GM18511 (cell line): ENCODE results near the gene PRR33.

Experiments
- ATAC-seq: cut with Tn5 transposase; IDR thresholded peaks from one replicate; pipeline ENCODE4 v1.9.1; 2021; ENCODE audit warnings: mild to moderate bottlenecking, moderate library complexity; ENCODE audit not compliant: unreplicated experiment

PRR33 gene

GRCh38 chr11:1864831-1865665 is 26.6 kb downstream of the PRR33 start:
- no peak for ATAC-seq

GRCh38 chr11:1864231-1864630 is 27.5 kb downstream of the PRR33 start:
- ATAC-seq = no peak

- no peak for ATAC-seq
These were observed 28.1 kb downstream of the PRR33 start for GRCh38 chr11:1863352-1864216.

GRCh38 chr11:1862588-1863351 is 28.9 kb downstream of the PRR33 start:
- no peak for ATAC-seq

- ATAC-seq = no peak
These were observed 30.0 kb downstream of the PRR33 start for GRCh38 chr11:1861435-1862411.

GRCh38 chr11:1860108-1860507 is 31.6 kb downstream of the PRR33 start:
- ATAC-seq = no peak

- no peak for ATAC-seq
These were observed 32.7 kb downstream of the PRR33 start for GRCh38 chr11:1859004-1859403.

GRCh38 chr11:1858576-1858975 is 33.1 kb downstream of the PRR33 start:
- ATAC-seq = no peak

GRCh38 chr11:1858154-1858553 is 33.5 kb downstream of the PRR33 start:
- ATAC-seq = no peak

GRCh38 chr11:1857064-1857463 is 34.6 kb downstream of the PRR33 start:
- no peak for ATAC-seq

- ATAC-seq = no peak
These were observed 35.2 kb downstream of the PRR33 start for GRCh38 chr11:1856306-1857005.

GRCh38 chr11:1855886-1856265 is 35.8 kb downstream of the PRR33 start:
- ATAC-seq = no peak

- peak; percentile 46 for ATAC-seq
These were observed 36.5 kb downstream of the PRR33 start for GRCh38 chr11:1854949-1855885.

- peak; percentile 34 for ATAC-seq
These were observed 37.4 kb downstream of the PRR33 start for GRCh38 chr11:1854132-1854948.

- ATAC-seq = no peak
These were observed 38.1 kb downstream of the PRR33 start for GRCh38 chr11:1853376-1854131.

- ATAC-seq = peak; percentile 47
These were observed 38.8 kb downstream of the PRR33 start, which contains the start of gene LSP1 for GRCh38 chr11:1852877-1853276. Gene LSP1, plus strand, starts transcription at chr11:1853084. Its CDS starts 61 bp downstream, at chr11:1853145.
